Measurements from ENCODE around the gene CIDEC.

GRCh38 chr3:9915254-9916141 lies 35.4 kb upstream of the CIDEC start:
- no peak for TF ChIP-seq POLR2AphosphoS5 (IDR thresholded peaks at IDR 0.05)
- TF ChIP-seq, protein P1, sequence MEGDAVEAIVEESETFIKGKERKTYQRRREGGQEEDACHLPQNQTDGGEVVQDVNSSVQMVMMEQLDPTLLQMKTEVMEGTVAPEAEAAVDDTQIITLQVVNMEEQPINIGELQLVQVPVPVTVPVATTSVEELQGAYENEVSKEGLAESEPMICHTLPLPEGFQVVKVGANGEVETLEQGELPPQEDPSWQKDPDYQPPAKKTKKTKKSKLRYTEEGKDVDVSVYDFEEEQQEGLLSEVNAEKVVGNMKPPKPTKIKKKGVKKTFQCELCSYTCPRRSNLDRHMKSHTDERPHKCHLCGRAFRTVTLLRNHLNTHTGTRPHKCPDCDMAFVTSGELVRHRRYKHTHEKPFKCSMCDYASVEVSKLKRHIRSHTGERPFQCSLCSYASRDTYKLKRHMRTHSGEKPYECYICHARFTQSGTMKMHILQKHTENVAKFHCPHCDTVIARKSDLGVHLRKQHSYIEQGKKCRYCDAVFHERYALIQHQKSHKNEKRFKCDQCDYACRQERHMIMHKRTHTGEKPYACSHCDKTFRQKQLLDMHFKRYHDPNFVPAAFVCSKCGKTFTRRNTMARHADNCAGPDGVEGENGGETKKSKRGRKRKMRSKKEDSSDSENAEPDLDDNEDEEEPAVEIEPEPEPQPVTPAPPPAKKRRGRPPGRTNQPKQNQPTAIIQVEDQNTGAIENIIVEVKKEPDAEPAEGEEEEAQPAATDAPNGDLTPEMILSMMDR (IDR thresholded peaks at IDR 0.05): peak in 1 of 3 donors; percentile 33

Data from breast epithelium (tissue), 3 donors.